H1 (cell line): ENCODE data around the gene GCGR. TPM values are rescaled to one million over a fixed set of nuclear protein-coding genes. Genes with fewer than 3 reads are reported as not detected.

Experiments
- BACH1 ChIP-seq: IDR thresholded peaks from 2 replicates; pipeline ENCODE4 v1.6.1; 2012; ENCODE audit warnings: low read length, improper control_type of control experiment
- POLR2AphosphoS5 ChIP-seq: IDR thresholded peaks from 2 replicates; pipeline ENCODE4 v1.6.1; 2011; ENCODE audit warnings: low read depth, low read length
- polyA plus RNA-seq, 7 experiments: library from polyadenylated mRNA; depleted of rRNA in 3 of 7; stranded (reverse) in 5 of 7; unstranded in 2 of 7; fragments of >200 nt in 5 of 7; fragments of 200-250 nt in 2 of 7; gene quantifications; 1 replicate in 5 of 7; 2 replicates in 1 of 7; 4 replicates in 1 of 7; pipeline versions ENCODE4 v1.2.1 to v1.2.3, GENCODE V29; 2011 to 2013; ENCODE audit warnings: missing spikeins in 2 of 7, mixed read lengths in 2 of 7
- total RNA-seq: library from RNA; stranded (reverse); fragmentation: NEBNext Ultra II Directional; extraction: Animal tissue kit (Norgen Biotek cat#: 25700); gene quantifications from 2 replicates; pipeline ENCODE4 v1.2.1, GENCODE V29; 2021
- TF ChIP-seq, protein P1 (sequence below): fragments of 300-600 bp; sonication (generic); IDR thresholded peaks from 2 replicates; pipeline ENCODE4 v1.7.1; 2012; ENCODE audit warnings: low read length, moderate library complexity, mild to moderate bottlenecking, inconsistent platforms; ENCODE audit not compliant: insufficient replicate concordance

The GCGR gene
- total and polyA plus RNA-seq, 2 of the 8 experiments (the other 6 are each of a cell fraction or from before 2014, with no cell fraction given), result 0.44 to 0.56 TPM

DNA sequence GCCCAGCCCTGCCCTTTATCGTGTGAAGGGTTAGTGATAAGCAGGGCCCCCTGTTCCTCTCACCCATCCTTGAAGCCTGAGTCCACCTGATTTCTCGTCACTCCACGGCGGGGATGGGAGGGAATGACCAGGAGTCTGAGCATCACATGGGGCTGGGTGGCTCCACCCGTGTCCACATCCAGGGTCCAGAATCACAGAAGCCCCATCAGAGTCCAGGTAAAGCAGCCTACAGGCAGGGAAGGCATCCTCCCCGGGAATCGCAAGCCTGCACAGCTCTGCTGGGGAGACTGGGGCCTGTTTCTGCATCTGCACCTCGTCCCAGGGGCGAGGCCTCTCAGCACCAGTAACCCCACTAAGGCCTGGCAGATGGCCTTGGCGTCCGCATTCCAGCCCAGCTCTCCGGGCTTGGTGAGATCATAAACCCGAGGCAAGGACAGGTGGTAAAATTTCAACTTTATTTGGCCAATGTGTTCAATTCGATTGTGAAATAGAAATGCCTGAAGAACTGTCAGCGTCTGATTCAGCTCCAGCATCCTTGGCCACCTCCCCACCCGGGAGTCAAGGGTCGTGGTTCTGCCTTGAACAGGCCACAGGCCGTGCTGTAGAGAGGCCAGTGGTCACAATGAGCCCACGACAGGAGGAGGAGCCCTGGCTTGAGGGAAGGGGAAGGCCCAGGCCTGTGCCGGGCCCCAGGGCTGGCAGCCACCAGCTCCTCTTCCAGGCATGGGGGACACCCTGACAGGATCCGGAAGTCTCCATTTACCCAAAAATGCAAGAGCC, 39.0 kb downstream of the GCGR start (continued):
- TF ChIP-seq, protein P1, sequence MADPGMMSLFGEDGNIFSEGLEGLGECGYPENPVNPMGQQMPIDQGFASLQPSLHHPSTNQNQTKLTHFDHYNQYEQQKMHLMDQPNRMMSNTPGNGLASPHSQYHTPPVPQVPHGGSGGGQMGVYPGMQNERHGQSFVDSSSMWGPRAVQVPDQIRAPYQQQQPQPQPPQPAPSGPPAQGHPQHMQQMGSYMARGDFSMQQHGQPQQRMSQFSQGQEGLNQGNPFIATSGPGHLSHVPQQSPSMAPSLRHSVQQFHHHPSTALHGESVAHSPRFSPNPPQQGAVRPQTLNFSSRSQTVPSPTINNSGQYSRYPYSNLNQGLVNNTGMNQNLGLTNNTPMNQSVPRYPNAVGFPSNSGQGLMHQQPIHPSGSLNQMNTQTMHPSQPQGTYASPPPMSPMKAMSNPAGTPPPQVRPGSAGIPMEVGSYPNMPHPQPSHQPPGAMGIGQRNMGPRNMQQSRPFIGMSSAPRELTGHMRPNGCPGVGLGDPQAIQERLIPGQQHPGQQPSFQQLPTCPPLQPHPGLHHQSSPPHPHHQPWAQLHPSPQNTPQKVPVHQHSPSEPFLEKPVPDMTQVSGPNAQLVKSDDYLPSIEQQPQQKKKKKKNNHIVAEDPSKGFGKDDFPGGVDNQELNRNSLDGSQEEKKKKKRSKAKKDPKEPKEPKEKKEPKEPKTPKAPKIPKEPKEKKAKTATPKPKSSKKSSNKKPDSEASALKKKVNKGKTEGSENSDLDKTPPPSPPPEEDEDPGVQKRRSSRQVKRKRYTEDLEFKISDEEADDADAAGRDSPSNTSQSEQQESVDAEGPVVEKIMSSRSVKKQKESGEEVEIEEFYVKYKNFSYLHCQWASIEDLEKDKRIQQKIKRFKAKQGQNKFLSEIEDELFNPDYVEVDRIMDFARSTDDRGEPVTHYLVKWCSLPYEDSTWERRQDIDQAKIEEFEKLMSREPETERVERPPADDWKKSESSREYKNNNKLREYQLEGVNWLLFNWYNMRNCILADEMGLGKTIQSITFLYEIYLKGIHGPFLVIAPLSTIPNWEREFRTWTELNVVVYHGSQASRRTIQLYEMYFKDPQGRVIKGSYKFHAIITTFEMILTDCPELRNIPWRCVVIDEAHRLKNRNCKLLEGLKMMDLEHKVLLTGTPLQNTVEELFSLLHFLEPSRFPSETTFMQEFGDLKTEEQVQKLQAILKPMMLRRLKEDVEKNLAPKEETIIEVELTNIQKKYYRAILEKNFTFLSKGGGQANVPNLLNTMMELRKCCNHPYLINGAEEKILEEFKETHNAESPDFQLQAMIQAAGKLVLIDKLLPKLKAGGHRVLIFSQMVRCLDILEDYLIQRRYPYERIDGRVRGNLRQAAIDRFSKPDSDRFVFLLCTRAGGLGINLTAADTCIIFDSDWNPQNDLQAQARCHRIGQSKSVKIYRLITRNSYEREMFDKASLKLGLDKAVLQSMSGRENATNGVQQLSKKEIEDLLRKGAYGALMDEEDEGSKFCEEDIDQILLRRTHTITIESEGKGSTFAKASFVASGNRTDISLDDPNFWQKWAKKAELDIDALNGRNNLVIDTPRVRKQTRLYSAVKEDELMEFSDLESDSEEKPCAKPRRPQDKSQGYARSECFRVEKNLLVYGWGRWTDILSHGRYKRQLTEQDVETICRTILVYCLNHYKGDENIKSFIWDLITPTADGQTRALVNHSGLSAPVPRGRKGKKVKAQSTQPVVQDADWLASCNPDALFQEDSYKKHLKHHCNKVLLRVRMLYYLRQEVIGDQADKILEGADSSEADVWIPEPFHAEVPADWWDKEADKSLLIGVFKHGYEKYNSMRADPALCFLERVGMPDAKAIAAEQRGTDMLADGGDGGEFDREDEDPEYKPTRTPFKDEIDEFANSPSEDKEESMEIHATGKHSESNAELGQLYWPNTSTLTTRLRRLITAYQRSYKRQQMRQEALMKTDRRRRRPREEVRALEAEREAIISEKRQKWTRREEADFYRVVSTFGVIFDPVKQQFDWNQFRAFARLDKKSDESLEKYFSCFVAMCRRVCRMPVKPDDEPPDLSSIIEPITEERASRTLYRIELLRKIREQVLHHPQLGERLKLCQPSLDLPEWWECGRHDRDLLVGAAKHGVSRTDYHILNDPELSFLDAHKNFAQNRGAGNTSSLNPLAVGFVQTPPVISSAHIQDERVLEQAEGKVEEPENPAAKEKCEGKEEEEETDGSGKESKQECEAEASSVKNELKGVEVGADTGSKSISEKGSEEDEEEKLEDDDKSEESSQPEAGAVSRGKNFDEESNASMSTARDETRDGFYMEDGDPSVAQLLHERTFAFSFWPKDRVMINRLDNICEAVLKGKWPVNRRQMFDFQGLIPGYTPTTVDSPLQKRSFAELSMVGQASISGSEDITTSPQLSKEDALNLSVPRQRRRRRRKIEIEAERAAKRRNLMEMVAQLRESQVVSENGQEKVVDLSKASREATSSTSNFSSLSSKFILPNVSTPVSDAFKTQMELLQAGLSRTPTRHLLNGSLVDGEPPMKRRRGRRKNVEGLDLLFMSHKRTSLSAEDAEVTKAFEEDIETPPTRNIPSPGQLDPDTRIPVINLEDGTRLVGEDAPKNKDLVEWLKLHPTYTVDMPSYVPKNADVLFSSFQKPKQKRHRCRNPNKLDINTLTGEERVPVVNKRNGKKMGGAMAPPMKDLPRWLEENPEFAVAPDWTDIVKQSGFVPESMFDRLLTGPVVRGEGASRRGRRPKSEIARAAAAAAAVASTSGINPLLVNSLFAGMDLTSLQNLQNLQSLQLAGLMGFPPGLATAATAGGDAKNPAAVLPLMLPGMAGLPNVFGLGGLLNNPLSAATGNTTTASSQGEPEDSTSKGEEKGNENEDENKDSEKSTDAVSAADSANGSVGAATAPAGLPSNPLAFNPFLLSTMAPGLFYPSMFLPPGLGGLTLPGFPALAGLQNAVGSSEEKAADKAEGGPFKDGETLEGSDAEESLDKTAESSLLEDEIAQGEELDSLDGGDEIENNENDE, result no peak
- TF ChIP-seq BACH1 (no peak), POLR2AphosphoS5 (0 out of 2 replicates have a peak, but pooled peaks have one; percentile 7)
